HL-60/S4 treated with phorbol 12-myristate 13-acetate at 8.2 ng/mL for 4 days and 3 days (cell line): ENCODE data around the gene CALHM3.

Experiments used
- in situ Hi-C: fragments of 300-500 bp; cut with MboI; formaldehyde crosslinking; loops from 2 replicates; pipeline ENCODE4 v1.15.0; 2022; ENCODE audit warnings: low sequenced_read_pairs

CALHM3 gene

DNA sequence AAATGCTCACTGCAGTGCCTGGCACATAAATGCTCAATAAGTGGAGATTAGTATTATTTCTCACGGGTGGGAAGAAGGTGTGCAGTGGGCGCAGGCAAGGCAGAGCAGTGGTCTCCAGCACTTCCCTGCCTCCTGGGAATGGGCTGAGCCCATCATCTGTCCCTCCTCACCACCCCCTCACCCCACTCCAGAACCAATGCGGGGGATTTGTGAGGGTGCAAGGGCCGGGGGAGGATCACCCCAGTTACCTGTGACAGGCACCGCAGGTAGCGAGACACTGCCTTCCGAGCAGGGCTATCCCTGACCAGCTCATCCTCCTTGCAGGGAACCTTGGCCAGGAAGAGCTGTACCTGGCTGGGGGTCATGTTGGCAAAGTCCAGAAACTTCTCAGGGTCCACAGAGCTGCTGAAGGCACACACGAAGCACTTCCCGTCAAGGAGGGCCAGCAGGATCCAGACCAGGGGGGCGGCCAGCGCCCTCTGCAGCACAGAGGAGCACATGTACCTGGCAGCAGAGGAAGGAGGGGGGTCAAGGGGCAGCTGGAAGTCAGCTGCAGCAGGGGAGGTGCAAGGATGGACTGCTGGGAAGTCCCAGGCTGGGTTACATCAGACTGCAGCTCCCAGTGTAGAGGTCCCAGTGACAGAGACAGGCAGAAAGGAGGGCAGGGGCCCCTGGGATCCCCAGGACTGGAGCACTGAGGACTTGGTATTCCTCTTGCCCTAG lies 2.8 kb downstream of the CALHM3 start:
- in situ Hi-C loops: no loop called here

DNA sequence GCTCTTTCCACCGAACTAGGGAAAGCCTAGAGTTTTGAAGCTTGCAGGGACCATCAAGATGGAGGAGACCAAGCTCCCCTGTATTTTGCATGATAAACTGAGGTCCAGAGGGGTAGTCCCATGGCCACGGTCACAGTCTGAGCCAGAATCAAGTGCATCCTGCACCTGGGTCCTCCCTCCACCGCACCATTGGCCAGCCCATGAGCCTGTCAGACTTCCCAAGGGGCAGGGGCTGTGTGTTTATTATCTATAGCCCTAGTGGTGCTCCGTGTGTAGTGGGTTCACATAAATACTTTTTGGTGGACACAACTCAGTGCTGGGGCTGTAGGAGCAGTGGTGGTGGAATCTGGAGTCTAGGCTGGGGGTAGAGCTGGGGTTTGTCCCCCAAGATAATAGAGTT lies 3.6 kb downstream of the CALHM3 start:
- in situ Hi-C loops: no loop called here

DNA sequence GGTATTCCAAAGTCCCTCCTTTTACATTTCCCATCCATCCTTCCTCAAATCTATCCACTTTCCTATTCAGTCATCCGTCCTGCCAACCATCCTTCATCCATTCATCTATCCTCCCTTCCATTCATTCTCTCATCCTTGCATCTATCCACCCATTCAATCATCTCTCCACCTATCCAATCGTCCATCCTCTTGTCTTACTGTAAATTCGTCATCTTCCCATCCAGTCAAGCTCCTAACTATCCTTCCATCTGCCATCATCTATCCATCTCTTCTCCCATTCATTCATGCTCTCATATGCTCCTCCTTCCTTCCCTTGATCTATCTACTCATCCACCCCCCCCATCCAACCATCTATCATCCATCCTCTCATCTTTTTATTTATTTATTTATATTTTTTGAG lies 5.0 kb downstream of the CALHM3 start:
- in situ Hi-C loops: no loop called here

DNA sequence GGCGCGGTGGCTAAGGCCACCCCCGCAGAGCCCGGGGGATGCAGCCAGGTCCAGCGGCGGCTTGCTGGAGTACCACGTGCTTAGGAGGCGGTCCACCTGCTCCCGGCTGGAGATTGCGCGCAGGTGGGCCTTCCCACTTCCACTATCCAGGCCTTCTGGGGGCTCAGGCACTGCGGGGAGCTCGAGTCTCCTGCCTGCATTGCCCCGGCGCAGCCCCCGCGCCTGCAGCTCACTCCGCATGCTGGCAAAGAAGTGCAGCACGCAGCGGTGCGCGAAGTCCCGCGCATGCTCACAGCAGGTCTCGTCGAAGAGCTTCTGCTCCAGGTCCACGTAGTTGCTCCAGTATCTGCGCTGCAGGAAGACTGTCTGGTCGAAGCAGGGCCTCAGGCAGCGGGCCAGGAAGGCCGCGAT lies 5.8 kb downstream of the CALHM3 start:
- in situ Hi-C loops: no loop called here

DNA sequence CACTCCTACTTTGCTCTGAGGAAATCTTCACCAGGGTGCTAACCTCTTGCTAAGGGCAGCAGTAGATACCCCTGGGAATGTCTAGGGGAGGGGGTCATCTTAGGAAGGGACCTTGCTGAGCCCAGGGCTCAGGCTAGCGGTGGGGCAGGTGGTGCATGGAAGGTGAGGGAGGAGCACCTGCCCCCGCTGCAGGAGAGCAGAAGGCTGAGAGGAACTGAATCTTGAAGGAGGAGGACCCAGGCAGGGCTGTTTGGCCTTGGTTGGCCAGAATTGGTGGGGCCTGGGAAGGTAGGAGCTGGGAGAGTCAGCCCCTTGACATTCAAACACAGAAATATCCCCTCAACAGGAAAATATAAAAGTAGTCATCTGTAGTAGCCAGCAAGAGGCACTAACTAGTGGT lies 7.0 kb downstream of the CALHM3 start:
- in situ Hi-C loops: no loop called here

DNA sequence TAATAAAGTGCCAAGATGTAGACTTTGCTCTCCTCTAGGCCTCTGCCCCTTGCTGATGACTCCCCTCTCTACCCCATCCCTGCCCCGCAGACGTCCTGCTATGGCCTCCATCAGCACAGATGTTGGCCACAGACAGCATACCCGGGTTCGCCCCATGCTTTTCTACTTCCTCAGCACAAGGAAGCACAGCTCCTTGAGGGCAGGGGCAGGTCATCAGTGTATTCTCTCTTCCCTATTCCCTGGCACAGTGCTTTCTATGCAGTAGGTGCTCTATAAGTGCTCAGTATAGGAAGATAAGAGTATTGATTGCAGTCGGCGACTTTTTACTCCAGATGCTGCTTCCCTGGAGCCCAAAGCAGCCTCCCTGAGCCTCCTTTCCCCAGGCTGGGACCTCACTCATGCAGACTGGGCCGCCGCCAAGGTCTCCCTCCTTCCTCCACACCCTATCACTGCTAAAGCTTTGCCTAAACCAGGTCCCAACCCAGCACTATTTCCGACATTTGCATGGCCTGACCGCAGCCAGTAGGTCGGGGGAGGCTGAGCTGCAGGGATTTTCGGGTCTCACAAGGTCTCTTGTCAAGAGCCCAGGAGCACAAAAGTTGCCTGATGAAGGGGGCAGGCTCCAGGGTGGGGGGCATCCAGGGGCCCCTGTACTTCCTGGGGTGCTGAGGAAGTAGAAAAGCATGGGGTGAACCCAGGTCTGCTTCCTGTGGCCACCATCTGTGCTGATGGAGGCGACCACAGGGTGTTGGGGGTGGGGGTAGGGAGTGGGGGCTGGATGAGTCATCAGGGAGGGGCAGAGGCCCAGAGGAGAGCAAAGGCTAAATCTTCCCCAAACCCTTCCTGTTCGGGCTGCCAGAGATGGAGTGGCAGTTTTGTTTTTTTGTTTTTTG lies 8.0 kb downstream of the CALHM3 start:
- in situ Hi-C loops: no loop called here

DNA sequence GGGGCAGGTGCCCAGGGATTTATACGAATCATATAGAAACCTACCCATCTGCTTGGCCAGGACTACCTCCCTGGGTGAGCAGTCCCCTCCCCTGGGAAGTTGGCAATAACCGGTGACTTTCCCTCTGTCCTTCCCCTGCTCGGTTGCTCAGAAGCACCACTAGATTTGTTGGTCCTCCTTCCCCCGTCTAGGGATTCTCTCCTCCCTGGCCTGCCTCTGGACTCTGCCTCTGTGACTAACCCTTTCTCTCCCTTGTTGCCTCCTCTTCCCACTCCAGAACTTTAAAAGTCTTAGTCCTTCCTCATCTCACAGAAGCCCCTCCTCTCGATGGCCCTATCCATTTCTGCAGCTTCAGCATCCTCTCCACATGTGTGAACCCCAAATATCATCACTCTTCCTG lies 9.8 kb downstream of the CALHM3 start:
- in situ Hi-C loops: no loop called here

DNA sequence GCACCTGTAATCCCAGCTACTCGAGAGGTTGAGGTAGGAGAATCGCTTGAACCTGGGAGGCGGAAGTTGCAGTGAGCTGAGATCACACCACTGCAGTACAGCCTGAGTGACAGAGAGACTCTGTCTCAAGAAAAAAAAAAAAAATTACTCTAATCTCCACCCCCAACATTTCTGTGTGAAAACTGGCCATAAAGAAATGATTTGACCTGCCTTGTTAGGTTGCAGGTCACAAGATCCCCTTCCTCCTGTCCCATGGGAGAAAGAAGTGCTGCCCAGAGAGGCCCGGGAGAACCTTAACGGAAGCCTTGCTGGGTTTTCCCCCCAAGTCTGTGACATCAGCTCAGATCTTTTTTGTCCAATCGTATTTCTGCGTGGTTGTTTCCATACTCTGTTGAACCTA lies 11.6 kb downstream of the CALHM3 start:
- in situ Hi-C loops: no loop called here

DNA sequence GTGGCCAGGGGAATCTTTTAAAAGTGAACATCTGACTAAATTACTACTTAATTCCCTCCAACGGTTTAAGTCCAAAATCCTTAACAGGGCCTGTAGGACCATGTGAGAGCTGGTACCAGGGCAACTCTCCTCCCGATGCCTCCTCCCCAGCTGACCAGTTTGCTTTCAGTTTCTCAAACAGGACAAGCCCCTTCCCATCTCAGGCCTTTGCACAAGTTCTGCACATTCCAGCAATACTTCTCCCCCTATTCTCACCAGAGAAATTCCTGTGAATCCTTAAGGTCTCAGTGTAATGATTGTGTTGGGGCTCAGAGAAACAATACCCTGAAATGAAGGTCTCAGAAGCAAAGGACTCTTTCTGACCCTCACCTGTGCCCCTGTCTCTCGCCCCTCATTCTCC lies 12.3 kb downstream of the CALHM3 start:
- in situ Hi-C loops: no loop called here

DNA sequence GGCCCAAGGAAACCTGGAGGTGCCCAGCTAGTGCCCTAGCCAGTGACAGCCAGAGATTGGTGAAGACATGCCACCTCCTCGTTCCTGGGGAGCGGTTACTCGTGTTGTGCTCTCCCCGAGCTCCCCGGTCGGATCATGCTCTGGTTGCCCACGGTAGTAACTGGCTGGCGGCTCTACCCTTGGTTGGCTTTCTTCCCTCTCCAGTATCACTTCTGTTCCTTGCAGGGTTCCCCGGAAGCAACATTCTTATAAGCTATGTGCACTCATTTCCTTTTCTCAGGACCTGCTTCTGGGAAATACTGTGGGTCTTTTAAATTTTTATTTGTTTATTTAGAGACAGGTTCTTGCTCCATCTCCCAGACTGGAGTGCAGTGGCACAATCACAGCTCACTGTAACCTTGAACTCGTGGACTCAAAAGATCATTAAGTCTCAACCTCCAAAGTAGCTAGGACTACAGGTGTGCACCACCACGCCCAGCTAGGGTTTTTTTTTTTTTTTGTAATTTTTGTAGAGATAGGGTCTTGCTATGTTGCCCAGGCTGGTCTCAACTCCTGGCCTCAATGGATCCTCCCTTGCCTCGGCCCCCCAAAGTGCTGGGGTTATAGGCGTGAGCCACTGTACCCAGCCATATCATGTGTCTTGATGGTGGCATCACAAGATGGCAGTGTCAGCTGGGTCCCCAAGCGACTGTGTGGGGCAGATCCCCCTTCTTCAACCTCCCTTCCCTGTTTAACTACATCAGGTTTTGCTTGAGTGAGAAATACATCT lies 13.4 kb downstream of the CALHM3 start:
- in situ Hi-C loops: no loop called here

DNA sequence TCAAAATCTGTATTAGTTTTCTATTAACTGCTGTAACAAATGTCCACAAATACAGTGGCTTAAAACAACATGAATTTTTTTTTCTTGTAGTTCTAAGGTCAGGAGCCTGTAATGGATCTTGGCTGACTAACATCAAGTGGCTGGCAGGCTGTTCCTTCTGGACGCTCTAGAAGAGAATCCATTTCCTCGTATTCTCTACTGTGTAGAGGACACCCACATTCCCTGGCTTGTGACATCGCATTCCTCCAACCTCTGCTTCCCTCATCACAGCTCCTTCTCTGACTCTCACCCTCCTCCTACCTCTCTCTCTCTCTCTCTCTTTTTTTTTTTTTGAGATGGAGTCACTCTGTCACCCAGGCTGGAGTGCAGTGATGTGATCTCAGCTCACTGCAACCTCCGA lies 15.5 kb downstream of the CALHM3 start:
- in situ Hi-C loops: no loop called here

DNA sequence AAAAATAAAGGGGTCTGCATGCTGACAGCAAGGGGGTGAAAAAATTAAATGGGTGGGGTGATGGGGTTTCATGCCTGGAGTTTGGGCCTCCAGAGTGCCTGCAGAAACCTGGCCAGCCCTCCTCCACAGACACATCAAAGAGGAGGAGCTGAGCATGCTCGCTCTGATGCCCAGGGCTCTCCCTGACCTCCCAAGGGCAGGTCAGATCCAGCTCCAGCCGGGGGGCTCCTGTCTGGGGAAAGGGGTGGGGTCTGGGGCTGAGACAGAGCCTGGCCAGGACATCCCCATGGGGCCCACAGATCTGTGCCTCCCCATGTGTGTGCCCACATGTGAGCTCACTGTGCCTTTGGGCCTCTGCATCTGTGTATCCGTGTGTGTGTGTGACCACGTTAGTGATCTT lies 19.4 kb downstream of the CALHM3 start:
- in situ Hi-C loops: no loop called here

DNA sequence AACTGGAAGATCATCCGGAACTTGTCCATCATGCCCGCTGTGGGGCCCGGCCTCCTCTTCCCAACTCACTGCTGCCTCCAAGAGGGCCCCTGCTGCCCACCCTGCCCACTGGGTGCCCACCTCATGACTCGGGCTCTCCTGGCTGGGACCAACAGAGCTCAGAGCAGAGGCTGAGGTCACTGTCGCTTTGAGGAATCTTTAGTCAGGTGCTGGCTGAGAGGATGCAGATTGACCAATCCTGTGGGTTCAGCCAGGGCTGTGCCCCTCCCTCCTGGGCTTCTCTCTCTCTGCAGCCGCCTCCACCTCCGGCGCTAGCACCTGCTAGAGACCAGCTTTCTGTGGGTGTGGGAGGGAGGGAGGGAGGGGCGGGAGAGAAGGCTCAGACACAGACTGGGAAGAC lies 20.3 kb downstream of the CALHM3 start, which contains the start of gene CALHM1:
Gene CALHM1 (minus strand): TSS at position 181 of the 400 bp plus-strand sequence. CDS start 149 bp downstream, at position 32.
- in situ Hi-C loops: no loop called here

DNA sequence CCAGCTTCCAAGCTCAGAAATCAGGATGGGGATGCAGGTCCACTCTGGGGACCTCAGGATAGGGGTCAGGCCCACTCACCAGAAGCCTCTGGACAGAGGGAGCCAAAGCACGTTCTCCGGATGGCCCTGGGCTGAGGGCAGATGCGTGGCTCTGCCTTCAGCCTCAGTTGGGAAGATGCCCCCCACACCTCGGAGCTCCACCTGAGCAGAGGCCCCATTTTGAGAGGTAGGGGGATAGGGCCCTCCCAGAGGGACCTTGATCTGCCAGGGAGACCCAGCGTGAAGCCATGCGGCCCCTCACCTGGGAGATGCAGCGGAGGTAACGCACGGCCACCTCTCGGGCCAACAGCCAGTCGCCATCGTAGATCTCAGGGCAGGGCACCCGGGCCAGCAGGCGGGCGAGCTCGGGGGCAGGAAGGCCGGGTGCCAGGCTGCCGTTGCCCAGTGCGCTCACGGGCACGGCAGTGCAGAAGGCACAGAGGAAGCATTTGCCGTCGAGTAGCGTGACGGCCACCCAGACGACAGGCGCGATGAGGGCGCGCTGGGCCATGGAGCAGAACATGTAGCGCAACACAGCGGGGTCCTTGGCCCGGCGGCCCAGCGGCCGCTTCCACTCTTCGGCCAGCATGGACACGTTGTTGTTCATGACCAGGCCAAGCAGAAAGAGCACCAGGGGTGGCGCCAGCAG lies 21.0 kb downstream of the CALHM3 start:
- in situ Hi-C loops: no loop called here

DNA sequence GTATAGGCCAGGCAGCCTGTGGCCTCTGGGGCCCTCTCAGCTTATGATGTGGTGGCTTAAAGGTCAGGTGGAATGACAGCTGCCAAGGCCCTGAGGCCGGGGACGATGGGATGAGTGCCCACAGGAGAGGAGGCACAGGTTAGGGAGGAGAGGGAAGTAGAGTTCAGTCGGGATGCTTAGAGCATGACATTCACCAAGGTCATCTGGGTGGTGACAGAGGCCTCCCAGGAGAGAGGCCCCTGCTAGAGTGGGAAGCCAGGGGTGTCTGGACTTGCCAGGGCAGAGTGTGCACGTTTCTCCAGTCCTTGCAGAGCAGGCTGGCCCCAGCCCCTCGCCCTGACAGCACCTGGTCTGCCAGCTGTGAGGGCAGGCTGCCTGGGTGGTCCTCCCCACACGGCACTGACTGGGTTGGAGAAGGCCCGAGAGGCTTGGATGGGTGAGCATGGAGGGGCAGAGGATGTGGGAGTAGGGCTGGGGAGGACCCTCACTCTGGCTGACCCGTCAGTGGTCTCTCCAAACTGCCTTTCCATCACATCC lies 21.8 kb downstream of the CALHM3 start:
- in situ Hi-C loops: no loop called here

DNA sequence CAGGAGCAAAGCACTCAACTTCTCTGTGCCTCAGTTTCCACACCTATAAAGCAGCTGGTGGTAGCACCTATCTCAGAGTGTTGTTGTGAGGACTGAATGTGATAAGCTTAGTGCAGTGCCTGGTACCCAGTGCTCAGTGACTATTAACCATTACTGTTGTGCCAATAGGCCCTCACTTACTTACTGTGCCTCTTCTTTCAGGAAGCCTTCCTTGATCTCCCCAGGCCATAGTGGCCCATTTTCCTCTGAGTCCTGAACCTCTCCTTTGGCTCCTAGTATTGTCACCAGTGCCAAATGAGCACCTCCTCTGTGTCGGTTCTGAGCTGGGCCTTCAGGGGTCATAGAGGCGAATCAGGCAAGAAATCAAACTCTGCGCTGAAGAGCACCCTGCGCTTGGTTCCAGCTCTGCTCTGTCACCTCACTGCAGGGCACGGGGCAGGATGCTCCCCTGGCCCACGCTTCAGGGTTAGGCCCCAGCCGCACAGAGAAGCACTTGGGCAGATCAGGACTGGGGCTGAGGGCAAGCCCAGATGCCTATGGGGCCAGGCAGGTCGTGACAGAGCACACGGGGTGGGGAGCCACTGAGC lies 22.9 kb downstream of the CALHM3 start:
- in situ Hi-C loops: no loop called here

DNA sequence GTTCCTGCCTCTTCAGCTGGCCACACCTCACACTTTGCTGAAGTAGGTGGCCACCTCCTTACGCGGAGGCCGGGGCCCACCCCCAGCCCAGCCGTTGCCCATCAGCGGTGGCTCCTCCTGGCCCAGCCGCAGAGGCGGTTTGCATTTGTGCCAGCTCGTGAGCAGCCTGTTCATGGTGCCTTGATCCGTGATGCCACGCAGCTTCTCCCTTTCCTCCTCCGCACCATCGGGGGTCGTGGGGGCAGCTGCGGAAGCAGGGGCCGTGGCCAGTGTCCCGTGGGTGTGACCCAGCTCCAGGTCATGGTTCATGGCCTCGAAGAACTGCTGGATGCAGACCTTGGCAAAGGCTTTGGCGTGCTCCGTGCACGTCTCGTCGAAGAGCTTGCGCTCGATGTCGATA lies 23.8 kb downstream of the CALHM3 start:
- in situ Hi-C loops: no loop called here

DNA sequence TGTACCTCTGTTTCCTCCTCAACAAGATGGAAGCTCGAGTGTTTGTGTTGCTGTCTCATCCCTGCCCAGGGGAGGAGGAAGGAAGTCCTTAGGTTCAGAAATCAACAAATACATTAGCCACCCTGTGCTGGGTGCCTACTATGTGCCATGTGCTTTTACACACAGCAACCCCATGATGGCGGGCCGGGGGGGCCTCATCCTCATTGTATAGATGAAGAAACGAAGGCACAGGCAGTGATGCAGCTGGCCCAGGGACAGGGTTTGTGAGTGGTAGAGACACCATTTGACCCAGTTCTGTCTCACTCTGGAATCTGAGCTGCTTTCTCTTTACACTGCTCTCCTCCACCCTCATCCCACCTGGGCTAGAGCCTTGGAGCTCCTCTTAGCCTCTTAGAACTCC lies 25.0 kb downstream of the CALHM3 start:
- in situ Hi-C loops: no loop called here

DNA sequence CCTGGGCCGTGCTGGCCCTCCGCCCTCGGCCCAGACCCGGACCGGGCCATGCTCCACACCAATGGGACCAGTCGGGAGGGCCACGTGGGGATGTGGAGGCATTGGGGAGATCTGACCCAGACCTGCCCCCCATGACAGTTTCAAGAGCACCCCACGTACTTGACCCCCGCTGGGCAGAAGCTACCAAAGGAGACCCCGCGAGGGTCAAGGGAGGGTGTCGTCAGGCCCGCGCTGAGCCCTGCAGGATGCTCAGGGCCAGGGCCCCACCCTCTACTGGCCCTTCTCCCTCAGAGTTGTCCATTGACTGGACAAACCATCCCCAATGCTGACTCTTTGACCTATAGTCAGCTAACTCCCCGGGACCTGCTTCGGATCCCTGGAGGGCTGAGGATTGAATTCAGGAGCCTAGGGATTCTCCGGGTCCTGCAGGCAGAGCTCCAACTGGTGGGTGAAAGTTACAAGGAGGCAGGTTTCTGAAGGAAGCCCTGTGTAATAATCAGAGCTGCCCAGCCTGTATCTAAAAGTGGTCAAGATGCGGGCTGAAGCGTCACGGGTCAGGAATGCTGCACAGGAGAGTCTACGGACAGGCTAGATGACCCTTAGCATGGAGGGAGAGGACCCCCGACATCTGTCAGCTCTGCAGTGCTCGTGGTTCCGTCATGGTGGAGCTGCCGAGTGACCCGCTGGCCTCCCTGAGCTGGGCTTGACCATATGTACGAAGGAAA lies 26.4 kb downstream of the CALHM3 start:
- in situ Hi-C loops: no loop called here
